Mucosa of descending colon (tissue), 3 donors: Measurements from ENCODE around the gene CLCN4. TPM values are rescaled to one million over a fixed set of nuclear protein-coding genes. Genes with fewer than 3 reads are reported as not detected.

ENCODE experiments used
- ATAC-seq: fragments of 200-7000 bp; cut with Tn5 transposase; one replicate; pipeline ENCODE4 v1.9.1; 2020; ENCODE audit warnings: mild to moderate bottlenecking, moderate library complexity
- DNase-seq, 3 donors: peaks; one replicate each; pipeline ENCODE4 v3.0.0-alpha.2; 2020
- H3K36me3 ChIP-seq: fragments of 200-600 bp; one replicate; pipeline ENCODE4 v1.8.0; 2021; ENCODE audit warnings: low read depth, mild to moderate bottlenecking
- H3K4me1 ChIP-seq: fragments of 200-600 bp; one replicate; pipeline ENCODE4 v1.8.0; 2021; ENCODE audit warnings: low read depth, mild to moderate bottlenecking
- H3K4me3 ChIP-seq: fragments of 200-600 bp; one replicate; pipeline ENCODE4 v1.8.0; 2021; ENCODE audit warnings: mild to moderate bottlenecking
- H3K9me3 ChIP-seq: fragments of 200-600 bp; one replicate; pipeline ENCODE4 v1.8.0; 2021; ENCODE audit warnings: mild to moderate bottlenecking
- CTCF ChIP-seq: fragments of 200-600 bp; IDR thresholded peaks from one replicate; pipeline ENCODE4 v1.8.0; 2022; ENCODE audit warnings: antibody characterized with exemption, mild to moderate bottlenecking
- intact Hi-C, 2 donors: fragments of 100-400 bp; cut with DNase I in 1 of 2; cut with micrococcal nuclease in 1 of 2; formaldehyde crosslinking; loops; one replicate each; pipeline versions ENCODE4 v1.11.0 to v1.11.1; 2022; cut with DNase I, micrococcal nuclease
- total RNA-seq, 3 donors: library from RNA; stranded (reverse); fragmentation: NEBNext Ultra II Directional in 2 of 3; extraction: Animal tissue kit (Norgen Biotek cat#: 25700) in 2 of 3; gene quantifications; one replicate each; pipeline versions ENCODE4 v1.2.1 to v1.2.4, GENCODE V29; 2021 to 2023
- donor health status: DM: no; HTN: no; CAD: no; lungs with moderate emphysema.
- donor health status: DM: no; HTN: no; CAD: no.
- donor health status: DM: no; HTN: yes; CAD: no.

The CLCN4 gene
- total RNA-seq, 3 donors from 2014 or later, result 0.26 to 1.8 (median 1.7) TPM

GRCh38 chrX:10183760-10184159, 27.0 kb downstream of the CLCN4 start:
- no peaks in the 10 kb centered on the region for H3K4me1 ChIP-seq
- no peak for TF ChIP-seq CTCF
- ATAC-seq (no peak), DNase-seq (no peak)
- intact Hi-C loops, result loop anchor here in 1 of 2 donors (10.0 kb wide), 1 partner anchor 921 kb away; no protein-coding TSS in a partner anchor
- H3K36me3 ChIP-seq, result no peaks in the 10 kb centered on the region
- H3K4me3 ChIP-seq, result no peak overlapping the region
- no peaks in the 10 kb centered on the region for H3K9me3 ChIP-seq

GRCh38 chrX:10184411-10184810, 27.6 kb downstream of the CLCN4 start:
- no peak for TF ChIP-seq CTCF
- no peaks in the 10 kb centered on the region for H3K36me3 ChIP-seq
- H3K9me3 ChIP-seq, result no peaks in the 10 kb centered on the region
- intact Hi-C loops, result loop anchor here in 1 of 2 donors (10.0 kb wide), 1 partner anchor 920 kb away; no protein-coding TSS in a partner anchor
- DNase-seq, result no peak
- H3K4me1 ChIP-seq, result no peaks in the 10 kb centered on the region
- no peak overlapping the region for H3K4me3 ChIP-seq
- ATAC-seq, result no peak

GRCh38 chrX:10186355-10186754, 29.6 kb downstream of the CLCN4 start:
- no peak for TF ChIP-seq CTCF
- H3K36me3 ChIP-seq, result no peaks in the 10 kb centered on the region
- no peak overlapping the region for H3K4me3 ChIP-seq
- ATAC-seq (no peak), DNase-seq (no peak)
- H3K9me3 ChIP-seq, result no peaks in the 10 kb centered on the region
- intact Hi-C loops, result loop anchor here in 1 of 2 donors (10.0 kb wide), 1 partner anchor 918 kb away; no protein-coding TSS in a partner anchor
- no peaks in the 10 kb centered on the region for H3K4me1 ChIP-seq

GRCh38 chrX:10187421-10187820, 30.6 kb downstream of the CLCN4 start:
- Histone ChIP-seq H3K36me3 (no peaks in the 10 kb centered on the region), H3K4me1 (no peaks in the 10 kb centered on the region), H3K4me3 (no peak overlapping the region), H3K9me3 (no peaks in the 10 kb centered on the region)
- TF ChIP-seq CTCF, result no peak
- intact Hi-C loops, result loop anchor here in 1 of 2 donors (10.0 kb wide), 1 partner anchor 917 kb away; no protein-coding TSS in a partner anchor
- ATAC-seq (no peak), DNase-seq (no peak)

DNA sequence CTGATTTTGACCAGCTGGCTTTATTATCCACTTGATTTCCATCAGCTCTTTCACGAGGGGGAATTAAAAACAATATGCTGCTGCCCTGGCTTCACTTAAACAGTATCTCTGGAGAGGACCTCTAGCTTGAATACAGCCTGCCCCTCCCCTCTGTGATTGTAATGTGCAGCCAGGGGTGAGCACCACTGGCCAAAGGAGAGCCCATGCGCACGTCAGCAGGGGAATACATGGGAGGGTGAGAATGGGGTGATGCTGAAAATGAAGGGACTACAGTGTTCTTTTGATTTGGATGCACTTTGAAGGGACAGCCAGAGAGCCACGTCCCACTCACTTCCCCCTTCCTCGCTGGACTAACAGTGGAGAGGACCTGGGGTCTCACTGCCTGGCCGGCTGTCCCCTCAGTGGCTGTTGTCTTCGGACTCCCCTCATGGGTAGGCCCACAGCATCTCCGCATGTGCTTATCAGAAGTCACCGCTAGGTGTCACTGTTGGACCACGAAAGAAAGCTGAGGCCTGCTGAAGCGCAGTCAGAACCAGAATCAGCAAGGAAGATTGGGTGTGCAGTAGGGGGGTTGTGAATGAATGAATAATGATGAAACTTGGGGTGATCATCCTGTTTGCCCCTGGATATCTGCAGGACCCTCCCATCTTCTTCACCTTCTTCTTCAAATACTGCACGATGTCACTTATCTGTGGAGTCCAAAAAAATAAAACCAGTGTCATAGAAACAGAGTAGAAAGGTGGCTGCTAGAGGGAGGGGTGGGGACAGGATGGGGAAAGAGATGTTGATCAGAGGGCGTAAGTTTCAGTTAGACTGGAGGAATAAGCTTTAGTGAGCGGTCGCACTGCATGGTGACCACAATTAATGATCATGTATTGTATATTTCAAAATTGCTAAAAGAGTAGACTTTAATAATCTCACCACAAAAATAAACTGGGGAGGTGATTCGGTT, 32.8 kb downstream of the CLCN4 start:
- Histone ChIP-seq H3K4me3 (no peak overlapping the region), H3K4me1 (no peaks in the 10 kb centered on the region), H3K9me3 (no peaks in the 10 kb centered on the region), H3K36me3 (no peaks in the 10 kb centered on the region)
- peak; percentile 21 for TF ChIP-seq CTCF
- ATAC-seq (peak; percentile 91), DNase-seq (peak in 2 of 3 donors; percentile 65 to 76)
- intact Hi-C loops, result loop anchor here (10.0 kb wide), 3 partner anchors 445 to 915 kb away; no protein-coding TSS in a partner anchor
